Measurements from ENCODE around the gene CDH2.
A peak's percentile ranks its signal among the peaks of the same experiment; 100 is the strongest.

CDH2 gene

GRCh38 chr18:28176948-28177827 is at the start of gene CDH2:
CDH2 (minus strand) TSS chr18:28177130; CDS start chr18:28177022, 108 bp downstream.
- in situ Hi-C loops (cut with MboI; ENCODE audit: low pct_unique_long_range_greater_than_20kb, low sequenced_read_pairs) = no loop called here
- DNase-seq = peak; percentile 10

- DNase-seq = no peak
- in situ Hi-C loops (cut with MboI; ENCODE audit: low pct_unique_long_range_greater_than_20kb, low sequenced_read_pairs) = no loop called here
Observed at GRCh38 chr18:28212060-28212459, 35.1 kb upstream of the CDH2 start.

GRCh38 chr18:28208712-28209265 is 31.9 kb upstream of the CDH2 start:
- in situ Hi-C loops (cut with MboI; ENCODE audit: low pct_unique_long_range_greater_than_20kb, low sequenced_read_pairs) = no loop called here
- DNase-seq = peak; percentile 19

GRCh38 chr18:28208268-28208667 is 31.3 kb upstream of the CDH2 start:
- peak; percentile 40 for DNase-seq
- in situ Hi-C loops (cut with MboI; ENCODE audit: low pct_unique_long_range_greater_than_20kb, low sequenced_read_pairs) = no loop called here

- no peak for DNase-seq
- in situ Hi-C loops (cut with MboI; ENCODE audit: low pct_unique_long_range_greater_than_20kb, low sequenced_read_pairs) = no loop called here
Observed at GRCh38 chr18:28204154-28204553, 27.2 kb upstream of the CDH2 start.

- DNase-seq = no peak
- in situ Hi-C loops (cut with MboI; ENCODE audit: low pct_unique_long_range_greater_than_20kb, low sequenced_read_pairs) = no loop called here
Observed at GRCh38 chr18:28201056-28201455, 24.1 kb upstream of the CDH2 start.

- no peak for DNase-seq
- in situ Hi-C loops (cut with MboI; ENCODE audit: low pct_unique_long_range_greater_than_20kb, low sequenced_read_pairs) = no loop called here
Observed at GRCh38 chr18:28198620-28199019, 21.7 kb upstream of the CDH2 start.

GRCh38 chr18:28193177-28193778 is 16.3 kb upstream of the CDH2 start:
- no peak for DNase-seq
- in situ Hi-C loops (cut with MboI; ENCODE audit: low pct_unique_long_range_greater_than_20kb, low sequenced_read_pairs) = no loop called here

GRCh38 chr18:28189400-28190239 is 12.7 kb upstream of the CDH2 start:
- in situ Hi-C loops (cut with MboI; ENCODE audit: low pct_unique_long_range_greater_than_20kb, low sequenced_read_pairs) = no loop called here
- peak; percentile 41 for DNase-seq

GRCh38 chr18:28185121-28185520 is 8.2 kb upstream of the CDH2 start:
- no peak for DNase-seq
- in situ Hi-C loops (cut with MboI; ENCODE audit: low pct_unique_long_range_greater_than_20kb, low sequenced_read_pairs) = no loop called here

- DNase-seq = no peak
- in situ Hi-C loops (cut with MboI; ENCODE audit: low pct_unique_long_range_greater_than_20kb, low sequenced_read_pairs) = no loop called here
Observed at GRCh38 chr18:28183418-28184078, 6.6 kb upstream of the CDH2 start.

GRCh38 chr18:28181616-28182015 is 4.7 kb upstream of the CDH2 start:
- in situ Hi-C loops (cut with MboI; ENCODE audit: low pct_unique_long_range_greater_than_20kb, low sequenced_read_pairs) = no loop called here
- DNase-seq = no peak

- DNase-seq = no peak
- in situ Hi-C loops (cut with MboI; ENCODE audit: low pct_unique_long_range_greater_than_20kb, low sequenced_read_pairs) = no loop called here
Observed at GRCh38 chr18:28178720-28179119, 1.8 kb upstream of the CDH2 start.

- DNase-seq = no peak
- in situ Hi-C loops (cut with MboI; ENCODE audit: low pct_unique_long_range_greater_than_20kb, low sequenced_read_pairs) = no loop called here
Observed at GRCh38 chr18:28177828-28178635, 1.1 kb upstream of the CDH2 start.

GRCh38 chr18:28176698-28176947 is 307 bp downstream of the CDH2 start:
- in situ Hi-C loops (cut with MboI; ENCODE audit: low pct_unique_long_range_greater_than_20kb, low sequenced_read_pairs) = no loop called here
- no peak for DNase-seq

GRCh38 chr18:28175930-28176697 is 816 bp downstream of the CDH2 start:
- DNase-seq = peak; percentile 8

GRCh38 chr18:28175150-28175929 is 1.6 kb downstream of the CDH2 start:
- no peak for DNase-seq
- in situ Hi-C loops (cut with MboI; ENCODE audit: low pct_unique_long_range_greater_than_20kb, low sequenced_read_pairs) = no loop called here

More at GRCh38 chr18:28175930-28176697, 816 bp downstream of the CDH2 start:
- in situ Hi-C loops (cut with MboI; ENCODE audit: low pct_unique_long_range_greater_than_20kb, low sequenced_read_pairs) = no loop called here

Data from KBM-7 (cell line).